GM12891 (cell line): ENCODE measurements around the gene FHIT.

Source experiments
- DNase-seq: peaks from one replicate; pipeline ENCODE4 v3.0.0; 2011; ENCODE audit warnings: low spot score; ENCODE audit not compliant: insufficient read length
- FAIRE-seq: peaks from 2 replicates; lab custom pipeline; 2011; peaks lifted over from hg19 to GRCh38; lab: Jason Lieb, UNC
- PAX5 ChIP-seq: IDR thresholded peaks from 2 replicates; pipeline ENCODE4 v1.6.1; 2011; ENCODE audit warnings: low read length, moderate library complexity, mild to moderate bottlenecking; ENCODE audit not compliant: insufficient read depth, severe bottlenecking
- POLR2A ChIP-seq: IDR thresholded peaks from 2 replicates; pipeline ENCODE4 v1.6.1; 2011; ENCODE audit warnings: low read depth, low read length, control low read depth
- POLR2AphosphoS5 ChIP-seq: IDR thresholded peaks from 2 replicates; pipeline ENCODE4 v1.6.1; 2011; ENCODE audit warnings: low read depth, low read length, control low read depth
- POU2F2 ChIP-seq: IDR thresholded peaks from 2 replicates; pipeline ENCODE4 v1.6.1; 2011; ENCODE audit warnings: low read depth, mild to moderate bottlenecking, control low read depth, low read length, moderate library complexity
- SPI1 ChIP-seq: IDR thresholded peaks from 2 replicates; pipeline ENCODE4 v1.6.1; 2011; ENCODE audit warnings: low read depth, low read length, control low read depth
- TAF1 ChIP-seq: IDR thresholded peaks from 2 replicates; pipeline ENCODE4 v1.6.1; 2011; ENCODE audit warnings: low read depth, low read length, control low read depth

FHIT gene

GRCh38 chr3:60142009-60142408, 1109.2 kb downstream of the FHIT start:
- DNase-seq: no peak
- TF ChIP-seq TAF1: no peak
- TF ChIP-seq PAX5: no peak
- TF ChIP-seq POLR2AphosphoS5: no peak
- TF ChIP-seq SPI1: no peak
- TF ChIP-seq POU2F2: no peak
- no peak for TF ChIP-seq POLR2A
- FAIRE-seq: no peak

- FAIRE-seq (no peak), DNase-seq (no peak)
- TF ChIP-seq TAF1: no peak
- no peak for TF ChIP-seq PAX5
- TF ChIP-seq POLR2A: no peak
- TF ChIP-seq POU2F2: no peak
- no peak for TF ChIP-seq POLR2AphosphoS5
These were observed 1111.1 kb downstream of the FHIT start for GRCh38 chr3:60140160-60140559.

GRCh38 chr3:60136601-60137000, 1114.7 kb downstream of the FHIT start:
- no peak for DNase-seq
- TF ChIP-seq TAF1: no peak
- TF ChIP-seq POLR2AphosphoS5: no peak
- TF ChIP-seq POLR2A: no peak
- TF ChIP-seq SPI1: no peak
- no peak for TF ChIP-seq PAX5
- no peak for FAIRE-seq

GRCh38 chr3:60135474-60135873, 1115.8 kb downstream of the FHIT start:
- FAIRE-seq (no peak), DNase-seq (no peak)
- TF ChIP-seq SPI1: no peak
- TF ChIP-seq POU2F2: no peak
- no peak for TF ChIP-seq POLR2A
- no peak for TF ChIP-seq TAF1
- TF ChIP-seq POLR2AphosphoS5: no peak

GRCh38 chr3:60133269-60134162, 1117.7 kb downstream of the FHIT start:
- no peak for FAIRE-seq
- TF ChIP-seq POLR2AphosphoS5 (no peak), POLR2A (no peak), PAX5 (no peak), TAF1 (no peak), POU2F2 (no peak), SPI1 (no peak)
- no peak for DNase-seq

- DNase-seq: no peak
- no peak for TF ChIP-seq POLR2AphosphoS5
- TF ChIP-seq SPI1: no peak
- TF ChIP-seq TAF1: no peak
- TF ChIP-seq POLR2A: no peak
- no peak for TF ChIP-seq POU2F2
- no peak for TF ChIP-seq PAX5
- FAIRE-seq: no peak
These were observed 1119.6 kb downstream of the FHIT start for GRCh38 chr3:60131618-60132017.

GRCh38 chr3:60126511-60127304, 1124.5 kb downstream of the FHIT start:
- no peak for DNase-seq
- no peak for FAIRE-seq
- TF ChIP-seq POU2F2 (no peak), POLR2A (no peak), SPI1 (no peak), PAX5 (no peak), TAF1 (no peak), POLR2AphosphoS5 (no peak)

GRCh38 chr3:60125686-60126085, 1125.6 kb downstream of the FHIT start:
- TF ChIP-seq POLR2A (no peak), TAF1 (no peak), POU2F2 (no peak), PAX5 (no peak), POLR2AphosphoS5 (no peak), SPI1 (no peak)
- FAIRE-seq: no peak
- DNase-seq: no peak

- TF ChIP-seq TAF1 (no peak), POLR2AphosphoS5 (no peak), POLR2A (no peak), PAX5 (no peak), POU2F2 (no peak), SPI1 (no peak)
- FAIRE-seq: no peak
- no peak for DNase-seq
These were observed 1131.0 kb downstream of the FHIT start for GRCh38 chr3:60120245-60120644.

GRCh38 chr3:60114191-60114590, 1137.1 kb downstream of the FHIT start:
- DNase-seq (no peak), FAIRE-seq (no peak)
- no peak for TF ChIP-seq POLR2AphosphoS5
- TF ChIP-seq POU2F2: no peak
- TF ChIP-seq POLR2A: no peak
- no peak for TF ChIP-seq SPI1
- TF ChIP-seq TAF1: no peak
- TF ChIP-seq PAX5: no peak
